ENCODE measurements around the gene OR6C70. TPM values are rescaled to one million over a fixed set of nuclear protein-coding genes. Genes with fewer than 3 reads are reported as not detected.
"Not testable (repeated sequence)": the region's sequence is repeated elsewhere in the genome, so short reads cannot be mapped to it uniquely, and the experiment has no call there.

The OR6C70 gene
- total RNA-seq, 1 donor from 2014 or later = not detected

- no peak for DNase-seq (ENCODE audit: low spot score, unreplicated experiment)
- Mint-ChIP-seq H3K27ac (peak overlapping the region; percentile 90), H3K4me1 (ENCODE audit: low read depth) (peaks cover 45% of the 10 kb centered on the region), H3K4me3 (ENCODE audit: low read depth) (no peak overlapping the region), H3K27me3 (no peaks in the 10 kb centered on the region), H3K36me3 (ENCODE audit: insufficient read depth) (no peaks in the 10 kb centered on the region), H3K9me3 (ENCODE audit: low read depth) (no peaks in the 10 kb centered on the region)
- TF ChIP-seq CTCF (IDR thresholded peaks at IDR 0.05; ENCODE audit: unreplicated experiment) = no peak
Measured at GRCh38 chr12:55499231-55499630, 29.3 kb upstream of the OR6C70 start.

DNA sequence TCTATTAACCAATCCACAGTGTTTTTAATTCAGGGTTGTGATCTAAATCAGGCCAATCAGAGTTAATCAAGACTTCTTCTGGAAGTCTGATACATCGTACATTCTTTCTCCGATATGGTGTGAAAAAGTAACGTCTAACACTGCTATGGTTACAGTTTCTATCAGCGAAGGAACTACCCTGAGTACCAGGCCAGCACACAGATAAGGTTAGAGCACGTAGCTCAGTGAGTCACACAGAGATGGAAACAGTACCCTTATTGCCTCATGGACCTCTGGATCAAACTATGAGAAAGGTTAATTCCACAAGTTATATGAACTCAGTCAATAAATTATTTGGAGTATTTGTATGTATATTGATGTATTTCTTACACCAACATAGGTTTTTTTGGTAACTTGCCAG lies 25.6 kb upstream of the OR6C70 start:
- Mint-ChIP-seq H3K27ac (no peak overlapping the region), H3K9me3 (ENCODE audit: low read depth) (no peaks in the 10 kb centered on the region), H3K4me3 (ENCODE audit: low read depth) (no peak overlapping the region), H3K4me1 (ENCODE audit: low read depth) (peaks cover 36% of the 10 kb centered on the region), H3K27me3 (no peaks in the 10 kb centered on the region), H3K36me3 (ENCODE audit: insufficient read depth) (no peaks in the 10 kb centered on the region)
- no peak for DNase-seq (ENCODE audit: low spot score, unreplicated experiment)
- no peak for TF ChIP-seq CTCF (IDR thresholded peaks at IDR 0.05; ENCODE audit: unreplicated experiment)

DNA sequence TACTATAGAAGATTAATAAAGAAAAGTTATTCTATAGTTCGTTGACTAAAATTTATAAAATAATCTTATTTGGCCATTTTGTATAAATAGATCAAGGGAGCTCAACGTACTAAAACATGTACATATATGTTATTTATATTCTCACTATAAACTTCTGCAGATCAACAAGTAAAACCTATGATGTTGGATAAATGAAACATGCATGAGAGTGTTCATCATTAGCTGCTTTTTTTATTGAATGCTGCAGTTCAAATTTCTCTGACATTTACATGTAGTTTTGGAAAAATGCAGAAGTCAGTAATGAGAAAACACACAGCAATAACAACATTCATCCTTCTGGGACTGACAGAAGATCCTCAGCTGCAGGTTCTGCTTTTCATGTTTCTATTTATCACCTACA lies 22.1 kb upstream of the OR6C70 start, which contains the start of gene OR6C68:
Gene OR6C68 (plus strand): TSS at position 301 of the 400 bp plus-strand sequence. CDS start 0 bp downstream, at position 301.
- Mint-ChIP-seq H3K36me3 (ENCODE audit: insufficient read depth) (no peaks in the 10 kb centered on the region), H3K9me3 (ENCODE audit: low read depth) (no peaks in the 10 kb centered on the region), H3K4me3 (ENCODE audit: low read depth) (no peak within 1 kb of the TSS), H3K27me3 (no peaks in the 10 kb centered on the region), H3K4me1 (ENCODE audit: low read depth) (peaks cover 12% of the 10 kb centered on the region), H3K27ac (no peak within 1 kb of the TSS)
- DNase-seq (ENCODE audit: low spot score, unreplicated experiment) = no peak
- TF ChIP-seq CTCF (IDR thresholded peaks at IDR 0.05; ENCODE audit: unreplicated experiment) = no peak

- not testable (repeated sequence) for DNase-seq (ENCODE audit: low spot score, unreplicated experiment); H3K27me3 Mint-ChIP-seq; H3K4me3 Mint-ChIP-seq (ENCODE audit: low read depth); H3K9me3 Mint-ChIP-seq (ENCODE audit: low read depth); H3K36me3 Mint-ChIP-seq (ENCODE audit: insufficient read depth); H3K27ac Mint-ChIP-seq
- H3K4me1 Mint-ChIP-seq (ENCODE audit: low read depth) = peaks cover 12% of the 10 kb centered on the region
Measured at GRCh38 chr12:55484284-55484683, 14.3 kb upstream of the OR6C70 start.

- not testable (repeated sequence) for H3K4me3 Mint-ChIP-seq (ENCODE audit: low read depth); H3K27ac Mint-ChIP-seq; H3K27me3 Mint-ChIP-seq; H3K36me3 Mint-ChIP-seq (ENCODE audit: insufficient read depth); H3K9me3 Mint-ChIP-seq (ENCODE audit: low read depth); DNase-seq (ENCODE audit: low spot score, unreplicated experiment)
- peaks cover 18% of the 10 kb centered on the region for H3K4me1 Mint-ChIP-seq (ENCODE audit: low read depth)
Measured at GRCh38 chr12:55479136-55479535, 9.2 kb upstream of the OR6C70 start.

GRCh38 chr12:55472264-55472663 lies 2.3 kb upstream of the OR6C70 start:
- Mint-ChIP-seq H3K27me3 (no peaks in the 10 kb centered on the region), H3K27ac (no peak overlapping the region), H3K4me1 (ENCODE audit: low read depth) (peaks cover 4% of the 10 kb centered on the region), H3K9me3 (ENCODE audit: low read depth) (no peaks in the 10 kb centered on the region), H3K36me3 (ENCODE audit: insufficient read depth) (no peaks in the 10 kb centered on the region), H3K4me3 (ENCODE audit: low read depth) (no peak overlapping the region)
- DNase-seq (ENCODE audit: low spot score, unreplicated experiment) = no peak
- no peak for TF ChIP-seq CTCF (IDR thresholded peaks at IDR 0.05; ENCODE audit: unreplicated experiment)

Measured in progenitor cell of endocrine pancreas (in vitro differentiated cells).